HCT116 (cell line): ENCODE data around the gene XDH. TPM values are rescaled to one million over a fixed set of nuclear protein-coding genes. Genes with fewer than 3 reads are reported as not detected.

Source experiments
- ATAC-seq: fragments of 200-7000 bp; cut with Tn5 transposase; 2 replicates; pipeline ENCODE4 v1.9.1; 2020; ENCODE audit warnings: mild to moderate bottlenecking, moderate library complexity
- BruUV-seq: library from RNA; stranded (reverse); fragments of 400-500 nt; replicated peaks from 2 replicates; lab custom pipeline; 2021; lab: Mats Ljungman, UMichigan
- CTCF ChIA-PET: fragments of 300-600 bp; sonication (Branson Sonifier 250); formaldehyde crosslinking; loops from one replicate; lab custom pipeline; 2021; ENCODE audit warnings: antibody characterized with exemption; lab: Charles Lee
- POLR2A ChIA-PET: fragments of 300-600, 350-600 bp; sonication (Branson Sonifier 250); formaldehyde crosslinking; loops from one replicate; lab custom pipeline; 2021; ENCODE audit warnings: antibody characterized with exemption; lab: Charles Lee
- RAD21 ChIA-PET, 2 experiments: fragments of 300-600 bp; sonication (Branson Sonifier 250); formaldehyde crosslinking; loops; one replicate each; lab custom pipeline; 2023; ENCODE audit warnings: low total read pairs in 2 of 2; ENCODE audit not compliant: uncharacterized antibody in 2 of 2, unreplicated experiment in 2 of 2, low non-redundant PET in 1 of 2; lab: Charles Lee
- DNase-seq: peaks from one replicate; pipeline ENCODE4 v3.0.0-alpha.2; 2010; ENCODE audit warnings: low read depth, low spot score
- H2AFZ ChIP-seq: fragments of 200-600 bp; shearing (Covaris generic), sonication (generic); 2 replicates; pipeline ENCODE4 v1.6.1; 2017; ENCODE audit warnings: low read depth, mixed run types, mixed read lengths, antibody characterized with exemption, low read length; ENCODE audit not compliant: poor library complexity, severe bottlenecking
- H3K27ac ChIP-seq: 2 replicates; pipeline ENCODE4 v1.5.1; 2012; ENCODE audit warnings: low read depth, low read length
- H3K27me3 ChIP-seq: fragments of 200-600 bp; sonication (generic); 2 replicates; pipeline ENCODE4 v1.6.1; 2016; ENCODE audit warnings: mixed run types, low read length, mixed read lengths; ENCODE audit not compliant: insufficient read depth
- H3K36me3 ChIP-seq, 2 experiments: fragments of 200-500 bp in 1 of 2; fragments of 200-600 bp in 1 of 2; sonication (Bioruptor generic) in 1 of 2; sonication (generic) in 1 of 2; 2 replicates each; pipeline versions ENCODE4 v1.5.1 to v1.6.1; 2014 to 2016; ENCODE audit warnings: low read length in 2 of 2, inconsistent platforms in 1 of 2, mixed read lengths in 1 of 2, mixed run types in 1 of 2; ENCODE audit not compliant: insufficient read depth in 2 of 2, control insufficient read depth in 1 of 2
- H3K4me1 ChIP-seq, 2 experiments: fragments of 200-600 bp in 1 of 2; sonication (generic) in 1 of 2; 2 replicates each; pipeline versions ENCODE4 v1.5.1 to v1.6.1; 2012 to 2017; ENCODE audit warnings: low read length in 2 of 2, inconsistent platforms in 1 of 2, mild to moderate bottlenecking in 1 of 2, mixed read lengths in 1 of 2, mixed run types in 1 of 2, moderate library complexity in 1 of 2; ENCODE audit not compliant: insufficient read depth in 2 of 2, control insufficient read depth in 1 of 2
- H3K4me2 ChIP-seq: fragments of 200-600 bp; sonication (generic); 2 replicates; pipeline ENCODE4 v1.6.1; 2017; ENCODE audit warnings: mixed run types, low read length, mixed read lengths
- H3K4me3 ChIP-seq, 2 experiments: fragments of 200-600 bp in 1 of 2; sonication (generic) in 1 of 2; replicated peaks in 1 of 2; 2 replicates each; pipeline ENCODE4 v1.5.1; 2011 to 2016; ENCODE audit warnings: low read length in 2 of 2, control low read depth in 1 of 2, low read depth in 1 of 2, mild to moderate bottlenecking in 1 of 2, mixed read lengths in 1 of 2, mixed run types in 1 of 2
- H3K79me2 ChIP-seq: fragments of 200-600 bp; sonication (generic); 2 replicates; pipeline ENCODE4 v1.6.1; 2017; ENCODE audit warnings: mild to moderate bottlenecking, mixed run types, low read length, moderate library complexity, mixed read lengths; ENCODE audit not compliant: insufficient read depth
- H3K9ac ChIP-seq: fragments of 200-600 bp; sonication (generic); 2 replicates; pipeline ENCODE4 v1.6.1; 2016; ENCODE audit warnings: low read length, mixed read lengths
- H3K9me2 ChIP-seq: fragments of 200-600 bp; sonication (generic), shearing (Covaris generic); 2 replicates; pipeline ENCODE4 v1.6.1; 2017; ENCODE audit warnings: mixed run types, mild to moderate bottlenecking, moderate library complexity; ENCODE audit not compliant: insufficient read depth
- H3K9me3 ChIP-seq, 2 experiments: fragments of 200-500 bp in 1 of 2; fragments of 200-600 bp in 1 of 2; sonication (Bioruptor generic) in 1 of 2; sonication (generic) in 1 of 2; 2 replicates each; pipeline ENCODE4 v1.6.1; 2014 to 2017; ENCODE audit warnings: low read length in 2 of 2, mixed read lengths in 2 of 2, inconsistent platforms in 1 of 2, low read depth in 1 of 2, mild to moderate bottlenecking in 1 of 2, mixed run types in 1 of 2, moderate library complexity in 1 of 2; ENCODE audit not compliant: control insufficient read depth in 1 of 2, insufficient read depth in 1 of 2
- H4K20me1 ChIP-seq: fragments of 200-600 bp; sonication (generic), shearing (Covaris generic); 2 replicates; pipeline ENCODE4 v1.6.1; 2017; ENCODE audit warnings: mixed run types, mild to moderate bottlenecking, moderate library complexity; ENCODE audit not compliant: insufficient read depth
- CEBPB ChIP-seq: IDR thresholded peaks from 2 replicates; pipeline ENCODE4 v1.6.1; 2012; ENCODE audit warnings: low read depth
- EGR1 ChIP-seq: IDR thresholded peaks from 2 replicates; pipeline ENCODE4 v1.6.1; 2012; ENCODE audit warnings: low read depth
- ELF1 ChIP-seq: IDR thresholded peaks from 2 replicates; pipeline ENCODE4 v1.6.1; 2012; ENCODE audit warnings: low read depth, borderline replicate concordance
- JUND ChIP-seq: IDR thresholded peaks from 2 replicates; pipeline ENCODE4 v1.6.1; 2012
- POLR2AphosphoS5 ChIP-seq: IDR thresholded peaks from 2 replicates; pipeline ENCODE4 v1.6.1; 2011; ENCODE audit warnings: mild to moderate bottlenecking, low read depth, low read length, moderate library complexity
- RAD21 ChIP-seq: IDR thresholded peaks from 2 replicates; pipeline ENCODE4 v1.6.1; 2012; ENCODE audit warnings: low read depth, mild to moderate bottlenecking
- SIN3A ChIP-seq: IDR thresholded peaks from 2 replicates; pipeline ENCODE4 v1.6.1; 2012; ENCODE audit warnings: low read depth
- SP1 ChIP-seq: IDR thresholded peaks from 2 replicates; pipeline ENCODE4 v1.6.1; 2012; ENCODE audit warnings: low read depth
- TCF7L2 ChIP-seq: IDR thresholded peaks from 2 replicates; pipeline ENCODE4 v1.7.0; 2011; ENCODE audit warnings: borderline replicate concordance, inconsistent platforms; ENCODE audit not compliant: insufficient read depth, insufficient read length; ENCODE audit errors: extremely low read depth
- ZNF274 ChIP-seq: fragments of 200-500 bp; sonication (Bioruptor generic); IDR thresholded peaks from 2 replicates; pipeline ENCODE4 v1.6.1; 2014; ENCODE audit warnings: mild to moderate bottlenecking, low read depth, low read length, inconsistent platforms
- intact Hi-C: fragments of 100-400 bp; cut with micrococcal nuclease; formaldehyde crosslinking; loops from 2 replicates; pipeline ENCODE4 v1.10.0; 2022
- total RNA-seq: library from RNA; stranded (reverse); gene quantifications from one replicate; pipeline ENCODE4 v1.2.1, GENCODE V29; 2021; ENCODE audit not compliant: unreplicated experiment

Gene XDH
- total RNA-seq, 1 experiment from 2014 or later, result 0.15 TPM

GRCh38 chr2:31300309-31300708 is 114.2 kb downstream of the XDH start:
- Histone ChIP-seq H3K9me2 (no peaks in the 10 kb centered on the region), H3K4me3 (no peak overlapping the region), H4K20me1 (no peaks in the 10 kb centered on the region), H3K4me2 (no peak overlapping the region), H2AFZ (no peak overlapping the region), H3K4me1 (no peaks in the 10 kb centered on the region; a peak in 1 of 4 replicates), H3K36me3 (no peaks in the 10 kb centered on the region), H3K27ac (no peak overlapping the region), H3K79me2 (no peaks in the 10 kb centered on the region), H3K9ac (no peak overlapping the region), H3K27me3 (peaks cover 17% of the 10 kb centered on the region; the same call in 1 of the 2 replicates), H3K9me3 (no peaks in the 10 kb centered on the region)
- ChIA-PET POLR2A (no interaction called here), CTCF (no interaction called here), RAD21 (no interaction called here)
- intact Hi-C loops, result no loop called here
- no peak for DNase-seq
- no peak for TF ChIP-seq CEBPB
- BruUV-seq, result no TSS peak
- ATAC-seq, result no peak

GRCh38 chr2:31299547-31299946 is 115.0 kb downstream of the XDH start:
- no peak overlapping the region for H3K27ac ChIP-seq
- H3K79me2 ChIP-seq, result no peaks in the 10 kb centered on the region
- ChIA-PET CTCF (no interaction called here), RAD21 (no interaction called here)
- no peaks in the 10 kb centered on the region for H3K36me3 ChIP-seq
- no peak overlapping the region for H3K4me2 ChIP-seq
- H2AFZ ChIP-seq, result no peak overlapping the region
- H4K20me1 ChIP-seq, result no peaks in the 10 kb centered on the region
- no peak overlapping the region for H3K4me3 ChIP-seq
- TF ChIP-seq JUND (no peak), POLR2AphosphoS5 (no peak), SIN3A (no peak), ELF1 (no peak), RAD21 (no peak), TCF7L2 (no peak), SP1 (no peak), ZNF274 (no peak), EGR1 (no peak)
- TF ChIP-seq, all 23 proteins: peak for 0
- no TSS peak for BruUV-seq
- Histone ChIP-seq H3K4me1 (no peaks in the 10 kb centered on the region; a peak in 1 of 4 replicates), H3K27me3 (peaks cover 17% of the 10 kb centered on the region; the same call in 1 of the 2 replicates), H3K9me2 (no peaks in the 10 kb centered on the region), H3K9ac (no peak overlapping the region), H3K9me3 (no peaks in the 10 kb centered on the region)
- POLR2A ChIA-PET, result no interaction called here
- DNase-seq (no peak), ATAC-seq (no peak)
- intact Hi-C loops, result no loop called here
